ENCODE measurements around the gene SEL1L2.

GRCh38 chr20:13800728-13801134, 189.7 kb downstream of the SEL1L2 start:
- TF ChIP-seq POLR2A (IDR thresholded peaks at IDR 0.05; ENCODE audit: low read depth, low read length) = no peak
- TF ChIP-seq POLR2AphosphoS5 (IDR thresholded peaks at IDR 0.05; ENCODE audit: low read depth, low read length) = no peak
- no peak for TF ChIP-seq SPI1 (IDR thresholded peaks at IDR 0.05; ENCODE audit: low read depth, low read length)
